SK-N-MC (cell line): ENCODE data around the gene SMAD4.
"Not testable (repeated sequence)": the region's sequence is repeated elsewhere in the genome, so short reads cannot be mapped to it uniquely, and the experiment has no call there.

Experiments used
- DNase-seq: peaks from one replicate; pipeline ENCODE4 v3.0.0-alpha.2; 2011; ENCODE audit warnings: low read depth, low spot score
- H3K27ac ChIP-seq: fragments of 200-600 bp; sonication (generic); 2 replicates; pipeline ENCODE4 v1.5.1; 2016; ENCODE audit warnings: mixed run types
- H3K36me3 ChIP-seq: fragments of 200-600 bp; sonication (generic); 2 replicates; pipeline ENCODE4 v1.6.1; 2017; ENCODE audit warnings: antibody characterized with exemption, low read length, mixed read lengths; ENCODE audit not compliant: insufficient read depth
- H3K4me3 ChIP-seq: fragments of 200-600 bp; sonication (generic); 2 replicates; pipeline ENCODE4 v1.5.1; 2016
- H3K9ac ChIP-seq: fragments of 200-600 bp; sonication (generic); 2 replicates; pipeline ENCODE4 v1.8.0; 2017; ENCODE audit warnings: mixed run types, mixed read lengths; ENCODE audit not compliant: insufficient read length
- H3K9me3 ChIP-seq: fragments of 200-600 bp; sonication (generic); 2 replicates; pipeline ENCODE4 v1.6.1; 2017; ENCODE audit warnings: low read depth, mild to moderate bottlenecking, antibody characterized with exemption, low read length, moderate library complexity, mixed read lengths
- EZH2 ChIP-seq: fragments of 200-600 bp; sonication (generic); IDR thresholded peaks from one replicate; pipeline ENCODE4 v1.6.1; 2017; ENCODE audit warnings: antibody characterized with exemption
- FOXP2 ChIP-seq: optimal IDR thresholded peaks from 2 replicates; pipeline ENCODE3; 2011; ENCODE audit warnings: mild to moderate bottlenecking, moderate library complexity; ENCODE audit not compliant: insufficient read depth; ENCODE audit errors: extremely low read length, control extremely low read depth
- POLR2AphosphoS5 ChIP-seq: IDR thresholded peaks from 2 replicates; pipeline ENCODE4 v1.6.1; 2012; ENCODE audit warnings: mild to moderate bottlenecking, low read depth, low read length, borderline replicate concordance

Gene SMAD4

GRCh38 chr18:50994031-50994430 lies 36.0 kb upstream of the SMAD4 start:
- Histone ChIP-seq H3K9me3 (no peaks in the 10 kb centered on the region), H3K4me3 (no peak overlapping the region), H3K9ac (no peak overlapping the region), H3K36me3 (no peaks in the 10 kb centered on the region), H3K27ac (no peak overlapping the region)
- TF ChIP-seq POLR2AphosphoS5 (no peak), FOXP2 (no peak), EZH2 (no peak)
- DNase-seq = no peak

- H3K9me3 ChIP-seq, H3K36me3 ChIP-seq, H3K4me3 ChIP-seq, H3K27ac ChIP-seq, H3K9ac ChIP-seq, DNase-seq: not testable (repeated sequence)
These were observed 26.8 kb upstream of the SMAD4 start for GRCh38 chr18:51003174-51003573.

- Histone ChIP-seq H3K27ac (no peak overlapping the region), H3K9me3 (no peaks in the 10 kb centered on the region), H3K4me3 (no peak overlapping the region), H3K9ac (no peak overlapping the region), H3K36me3 (no peaks in the 10 kb centered on the region)
- DNase-seq = no peak
- TF ChIP-seq FOXP2 (no peak), EZH2 (no peak), POLR2AphosphoS5 (no peak)
These were observed 23.8 kb upstream of the SMAD4 start for GRCh38 chr18:51006061-51006818.

- Histone ChIP-seq H3K36me3 (no peaks in the 10 kb centered on the region), H3K4me3 (no peak overlapping the region), H3K9me3 (no peaks in the 10 kb centered on the region), H3K27ac (no peak overlapping the region), H3K9ac (no peak overlapping the region)
- no peak for TF ChIP-seq POLR2AphosphoS5
- TF ChIP-seq FOXP2 = no peak
- no peak for TF ChIP-seq EZH2
- no peak for DNase-seq
These were observed 22.8 kb upstream of the SMAD4 start for GRCh38 chr18:51006948-51007789.

- H3K9me3 ChIP-seq = no peaks in the 10 kb centered on the region
- DNase-seq = no peak
- TF ChIP-seq EZH2 (no peak), FOXP2 (no peak), POLR2AphosphoS5 (no peak)
- H3K4me3 ChIP-seq = no peak overlapping the region
- H3K9ac ChIP-seq = no peak overlapping the region
- no peaks in the 10 kb centered on the region for H3K36me3 ChIP-seq
- no peak overlapping the region for H3K27ac ChIP-seq
These were observed 22.2 kb upstream of the SMAD4 start for GRCh38 chr18:51007790-51008139.

- no peaks in the 10 kb centered on the region for H3K36me3 ChIP-seq
- H3K27ac ChIP-seq = no peak overlapping the region
- no peak overlapping the region for H3K9ac ChIP-seq
- no peak for DNase-seq
- no peak overlapping the region for H3K4me3 ChIP-seq
- no peak for TF ChIP-seq POLR2AphosphoS5
- TF ChIP-seq EZH2 = no peak
- no peak for TF ChIP-seq FOXP2
- H3K9me3 ChIP-seq = no peaks in the 10 kb centered on the region
These were observed 20.9 kb upstream of the SMAD4 start for GRCh38 chr18:51009072-51009471.

GRCh38 chr18:51010218-51010617 lies 19.8 kb upstream of the SMAD4 start:
- Histone ChIP-seq H3K27ac (no peak overlapping the region), H3K36me3 (no peaks in the 10 kb centered on the region), H3K4me3 (no peak overlapping the region; the same call in 1 of the 2 replicates), H3K9me3 (no peaks in the 10 kb centered on the region), H3K9ac (no peak overlapping the region)
- TF ChIP-seq EZH2 = no peak
- no peak for TF ChIP-seq FOXP2
- no peak for TF ChIP-seq POLR2AphosphoS5
- no peak for DNase-seq

GRCh38 chr18:51011709-51012108 lies 18.3 kb upstream of the SMAD4 start:
- no peak for TF ChIP-seq POLR2AphosphoS5
- TF ChIP-seq EZH2 = no peak
- no peak for TF ChIP-seq FOXP2
- H3K27ac ChIP-seq = no peak overlapping the region

GRCh38 chr18:51012441-51012840 lies 17.6 kb upstream of the SMAD4 start:
- H3K4me3 ChIP-seq = no peak overlapping the region
- TF ChIP-seq FOXP2 (no peak), POLR2AphosphoS5 (no peak), EZH2 (no peak)
- no peak overlapping the region for H3K9ac ChIP-seq
- DNase-seq = no peak
- H3K27ac ChIP-seq = no peak overlapping the region
- no peaks in the 10 kb centered on the region for H3K36me3 ChIP-seq
- no peaks in the 10 kb centered on the region for H3K9me3 ChIP-seq

More at GRCh38 chr18:51011709-51012108, 18.3 kb upstream of the SMAD4 start:
- Histone ChIP-seq H3K9me3 (no peaks in the 10 kb centered on the region), H3K4me3 (no peak overlapping the region), H3K9ac (no peak overlapping the region), H3K36me3 (no peaks in the 10 kb centered on the region)
- DNase-seq = no peak
